H1 (cell line): Measurements from ENCODE around the gene NFKBIZ. TPM values are rescaled to one million over a fixed set of nuclear protein-coding genes. Genes with fewer than 3 reads are reported as not detected.

Experiments
- BACH1 ChIP-seq: IDR thresholded peaks from 2 replicates; pipeline ENCODE4 v1.6.1; 2012; ENCODE audit warnings: low read length, improper control_type of control experiment
- CBX8 ChIP-seq: fragments of 300-800, 300-1000 bp; sonication (generic); IDR thresholded peaks from 2 replicates; pipeline ENCODE4 v1.7.1; 2016; ENCODE audit warnings: low read depth, low read length, borderline replicate concordance
- EGR1 ChIP-seq: IDR thresholded peaks from 2 replicates; pipeline ENCODE4 v1.6.1; 2011; ENCODE audit warnings: low read depth, low read length, borderline replicate concordance
- EZH2 ChIP-seq: fragments of 200-600 bp; sonication (generic); IDR thresholded peaks from 2 replicates; pipeline ENCODE4 v1.7.1; 2012; ENCODE audit warnings: low read depth, mild to moderate bottlenecking, moderate library complexity, low read length, inconsistent platforms; ENCODE audit not compliant: severe bottlenecking
- FOSL1 ChIP-seq: IDR thresholded peaks from 2 replicates; pipeline ENCODE4 v1.6.1; 2011; ENCODE audit warnings: mild to moderate bottlenecking, low read depth, low read length, moderate library complexity; ENCODE audit not compliant: insufficient read depth
- HDAC6 ChIP-seq: IDR thresholded peaks from one replicate; pipeline ENCODE4 v1.7.1; 2012; ENCODE audit warnings: low read depth, mild to moderate bottlenecking, inconsistent platforms, low read length, moderate library complexity
- JUN ChIP-seq: IDR thresholded peaks from 2 replicates; pipeline ENCODE4 v1.6.1; 2011; ENCODE audit warnings: low read depth, mild to moderate bottlenecking, improper control_type of control experiment, low read length
- KDM4A ChIP-seq: IDR thresholded peaks from one replicate; pipeline ENCODE4 v1.7.1; 2012; ENCODE audit warnings: low read depth, mild to moderate bottlenecking, moderate library complexity, low read length, inconsistent platforms; ENCODE audit not compliant: severe bottlenecking
- SIRT6 ChIP-seq: IDR thresholded peaks from one replicate; pipeline ENCODE4 v1.7.1; 2012; ENCODE audit warnings: low read length, inconsistent platforms
- SP2 ChIP-seq: IDR thresholded peaks from 2 replicates; pipeline ENCODE4 v1.6.1; 2012; ENCODE audit warnings: mild to moderate bottlenecking, low read length, inconsistent platforms
- SP4 ChIP-seq: IDR thresholded peaks from 2 replicates; pipeline ENCODE4 v1.6.1; 2012; ENCODE audit warnings: low read length, inconsistent platforms
- SRF ChIP-seq: IDR thresholded peaks from 2 replicates; pipeline ENCODE4 v1.6.1; 2011; ENCODE audit warnings: mild to moderate bottlenecking, low read depth, low read length, moderate library complexity
- polyA plus RNA-seq, 7 experiments: library from polyadenylated mRNA; depleted of rRNA in 3 of 7; stranded (reverse) in 5 of 7; unstranded in 2 of 7; fragments of >200 nt in 5 of 7; fragments of 200-250 nt in 2 of 7; gene quantifications; 1 replicate in 5 of 7; 2 replicates in 1 of 7; 4 replicates in 1 of 7; pipeline versions ENCODE4 v1.2.1 to v1.2.3, GENCODE V29; 2011 to 2013; ENCODE audit warnings: missing spikeins in 2 of 7, mixed read lengths in 2 of 7
- total RNA-seq: library from RNA; stranded (reverse); fragmentation: NEBNext Ultra II Directional; extraction: Animal tissue kit (Norgen Biotek cat#: 25700); gene quantifications from 2 replicates; pipeline ENCODE4 v1.2.1, GENCODE V29; 2021
- TF ChIP-seq, protein P1 (sequence below): fragments of 300-600 bp; sonication (generic); IDR thresholded peaks from 2 replicates; pipeline ENCODE4 v1.7.1; 2012; ENCODE audit warnings: low read length, moderate library complexity, mild to moderate bottlenecking, inconsistent platforms; ENCODE audit not compliant: insufficient replicate concordance

The NFKBIZ gene
- total and polyA plus RNA-seq, 2 of the 8 experiments (the other 6 are each of a cell fraction or from before 2014, with no cell fraction given) = 7.2 to 24.5 TPM

DNA sequence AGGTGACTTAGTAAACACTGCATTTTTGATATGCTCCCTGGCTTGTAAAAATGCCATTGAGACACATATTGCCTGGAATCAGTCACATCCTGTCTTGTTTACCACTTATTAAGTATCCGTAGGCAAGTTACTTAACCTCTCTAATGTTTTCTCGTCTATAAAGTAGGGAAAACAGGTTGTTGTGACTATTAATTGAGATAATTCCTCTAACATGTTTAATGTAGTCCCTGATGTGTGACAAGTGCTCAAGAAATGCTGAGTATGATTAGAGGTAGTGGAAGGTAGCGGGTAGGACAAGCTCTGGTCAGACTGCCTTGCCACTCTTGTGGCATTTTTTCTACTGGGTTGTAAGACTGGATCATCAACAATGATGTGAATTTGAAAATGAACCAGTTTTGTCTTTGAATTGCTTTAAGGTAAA lies 54.1 kb downstream of the NFKBIZ start (continued):
- TF ChIP-seq, protein P1, sequence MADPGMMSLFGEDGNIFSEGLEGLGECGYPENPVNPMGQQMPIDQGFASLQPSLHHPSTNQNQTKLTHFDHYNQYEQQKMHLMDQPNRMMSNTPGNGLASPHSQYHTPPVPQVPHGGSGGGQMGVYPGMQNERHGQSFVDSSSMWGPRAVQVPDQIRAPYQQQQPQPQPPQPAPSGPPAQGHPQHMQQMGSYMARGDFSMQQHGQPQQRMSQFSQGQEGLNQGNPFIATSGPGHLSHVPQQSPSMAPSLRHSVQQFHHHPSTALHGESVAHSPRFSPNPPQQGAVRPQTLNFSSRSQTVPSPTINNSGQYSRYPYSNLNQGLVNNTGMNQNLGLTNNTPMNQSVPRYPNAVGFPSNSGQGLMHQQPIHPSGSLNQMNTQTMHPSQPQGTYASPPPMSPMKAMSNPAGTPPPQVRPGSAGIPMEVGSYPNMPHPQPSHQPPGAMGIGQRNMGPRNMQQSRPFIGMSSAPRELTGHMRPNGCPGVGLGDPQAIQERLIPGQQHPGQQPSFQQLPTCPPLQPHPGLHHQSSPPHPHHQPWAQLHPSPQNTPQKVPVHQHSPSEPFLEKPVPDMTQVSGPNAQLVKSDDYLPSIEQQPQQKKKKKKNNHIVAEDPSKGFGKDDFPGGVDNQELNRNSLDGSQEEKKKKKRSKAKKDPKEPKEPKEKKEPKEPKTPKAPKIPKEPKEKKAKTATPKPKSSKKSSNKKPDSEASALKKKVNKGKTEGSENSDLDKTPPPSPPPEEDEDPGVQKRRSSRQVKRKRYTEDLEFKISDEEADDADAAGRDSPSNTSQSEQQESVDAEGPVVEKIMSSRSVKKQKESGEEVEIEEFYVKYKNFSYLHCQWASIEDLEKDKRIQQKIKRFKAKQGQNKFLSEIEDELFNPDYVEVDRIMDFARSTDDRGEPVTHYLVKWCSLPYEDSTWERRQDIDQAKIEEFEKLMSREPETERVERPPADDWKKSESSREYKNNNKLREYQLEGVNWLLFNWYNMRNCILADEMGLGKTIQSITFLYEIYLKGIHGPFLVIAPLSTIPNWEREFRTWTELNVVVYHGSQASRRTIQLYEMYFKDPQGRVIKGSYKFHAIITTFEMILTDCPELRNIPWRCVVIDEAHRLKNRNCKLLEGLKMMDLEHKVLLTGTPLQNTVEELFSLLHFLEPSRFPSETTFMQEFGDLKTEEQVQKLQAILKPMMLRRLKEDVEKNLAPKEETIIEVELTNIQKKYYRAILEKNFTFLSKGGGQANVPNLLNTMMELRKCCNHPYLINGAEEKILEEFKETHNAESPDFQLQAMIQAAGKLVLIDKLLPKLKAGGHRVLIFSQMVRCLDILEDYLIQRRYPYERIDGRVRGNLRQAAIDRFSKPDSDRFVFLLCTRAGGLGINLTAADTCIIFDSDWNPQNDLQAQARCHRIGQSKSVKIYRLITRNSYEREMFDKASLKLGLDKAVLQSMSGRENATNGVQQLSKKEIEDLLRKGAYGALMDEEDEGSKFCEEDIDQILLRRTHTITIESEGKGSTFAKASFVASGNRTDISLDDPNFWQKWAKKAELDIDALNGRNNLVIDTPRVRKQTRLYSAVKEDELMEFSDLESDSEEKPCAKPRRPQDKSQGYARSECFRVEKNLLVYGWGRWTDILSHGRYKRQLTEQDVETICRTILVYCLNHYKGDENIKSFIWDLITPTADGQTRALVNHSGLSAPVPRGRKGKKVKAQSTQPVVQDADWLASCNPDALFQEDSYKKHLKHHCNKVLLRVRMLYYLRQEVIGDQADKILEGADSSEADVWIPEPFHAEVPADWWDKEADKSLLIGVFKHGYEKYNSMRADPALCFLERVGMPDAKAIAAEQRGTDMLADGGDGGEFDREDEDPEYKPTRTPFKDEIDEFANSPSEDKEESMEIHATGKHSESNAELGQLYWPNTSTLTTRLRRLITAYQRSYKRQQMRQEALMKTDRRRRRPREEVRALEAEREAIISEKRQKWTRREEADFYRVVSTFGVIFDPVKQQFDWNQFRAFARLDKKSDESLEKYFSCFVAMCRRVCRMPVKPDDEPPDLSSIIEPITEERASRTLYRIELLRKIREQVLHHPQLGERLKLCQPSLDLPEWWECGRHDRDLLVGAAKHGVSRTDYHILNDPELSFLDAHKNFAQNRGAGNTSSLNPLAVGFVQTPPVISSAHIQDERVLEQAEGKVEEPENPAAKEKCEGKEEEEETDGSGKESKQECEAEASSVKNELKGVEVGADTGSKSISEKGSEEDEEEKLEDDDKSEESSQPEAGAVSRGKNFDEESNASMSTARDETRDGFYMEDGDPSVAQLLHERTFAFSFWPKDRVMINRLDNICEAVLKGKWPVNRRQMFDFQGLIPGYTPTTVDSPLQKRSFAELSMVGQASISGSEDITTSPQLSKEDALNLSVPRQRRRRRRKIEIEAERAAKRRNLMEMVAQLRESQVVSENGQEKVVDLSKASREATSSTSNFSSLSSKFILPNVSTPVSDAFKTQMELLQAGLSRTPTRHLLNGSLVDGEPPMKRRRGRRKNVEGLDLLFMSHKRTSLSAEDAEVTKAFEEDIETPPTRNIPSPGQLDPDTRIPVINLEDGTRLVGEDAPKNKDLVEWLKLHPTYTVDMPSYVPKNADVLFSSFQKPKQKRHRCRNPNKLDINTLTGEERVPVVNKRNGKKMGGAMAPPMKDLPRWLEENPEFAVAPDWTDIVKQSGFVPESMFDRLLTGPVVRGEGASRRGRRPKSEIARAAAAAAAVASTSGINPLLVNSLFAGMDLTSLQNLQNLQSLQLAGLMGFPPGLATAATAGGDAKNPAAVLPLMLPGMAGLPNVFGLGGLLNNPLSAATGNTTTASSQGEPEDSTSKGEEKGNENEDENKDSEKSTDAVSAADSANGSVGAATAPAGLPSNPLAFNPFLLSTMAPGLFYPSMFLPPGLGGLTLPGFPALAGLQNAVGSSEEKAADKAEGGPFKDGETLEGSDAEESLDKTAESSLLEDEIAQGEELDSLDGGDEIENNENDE = no peak
- TF ChIP-seq SIRT6 (no peak), EZH2 (no peak), FOSL1 (no peak), EGR1 (no peak), KDM4A (no peak), SP2 (no peak), SP4 (no peak), CBX8 (no peak), HDAC6 (no peak), SRF (no peak), BACH1 (no peak), JUN (no peak)
